NB4 (cell line): ENCODE results near the gene PAFAH1B2.

Source experiments
- CTCF ChIP-seq: IDR thresholded peaks from one replicate; pipeline ENCODE4 v1.5.1; 2012; ENCODE audit warnings: low read depth, low read length
- MAX ChIP-seq: IDR thresholded peaks from 2 replicates; pipeline ENCODE4 v1.6.1; 2011; ENCODE audit warnings: low read depth, low read length
- POLR2A ChIP-seq: IDR thresholded peaks from 2 replicates; pipeline ENCODE4 v1.6.1; 2011; ENCODE audit warnings: mild to moderate bottlenecking; ENCODE audit not compliant: insufficient read length; ENCODE audit errors: extremely low read depth

GRCh38 chr11:117175104-117175503, 31.0 kb downstream of the PAFAH1B2 start:
- TF ChIP-seq POLR2A = no peak
- no peak for TF ChIP-seq CTCF
- no peak for TF ChIP-seq MAX
